Panc1 (cell line): ENCODE results near the gene KIAA1958. TPM values are rescaled to one million over a fixed set of nuclear protein-coding genes. Genes with fewer than 3 reads are reported as not detected.

ENCODE experiments used
- ATAC-seq: fragments of 200-7000 bp; cut with Tn5 transposase; 2 replicates; pipeline ENCODE4 v1.9.1; 2020; ENCODE audit warnings: mild to moderate bottlenecking, moderate library complexity
- BruUV-seq: library from RNA; stranded (reverse); fragments of 400-500 nt; replicated peaks from 2 replicates; lab custom pipeline; 2021; lab: Mats Ljungman, UMichigan
- CTCF ChIA-PET: fragments of 300-600 bp; sonication (Branson Sonifier 250); formaldehyde crosslinking; loops from one replicate; lab custom pipeline; 2022; ENCODE audit warnings: antibody characterized with exemption; lab: Charles Lee
- POLR2A ChIA-PET: fragments of 300-600 bp; sonication (Branson Sonifier 250); formaldehyde crosslinking; loops from one replicate; lab custom pipeline; 2022; ENCODE audit warnings: antibody characterized with exemption; lab: Charles Lee
- DNase-seq: peaks from one replicate; pipeline ENCODE4 v3.0.0-alpha.2; 2010; ENCODE audit warnings: low read depth, low spot score
- H3K27ac ChIP-seq: 2 replicates; pipeline ENCODE4 v1.5.1; 2011; ENCODE audit warnings: mild to moderate bottlenecking, low read length, inconsistent platforms
- H3K27me3 ChIP-seq: fragments of 200-500 bp; sonication (Bioruptor generic); 2 replicates; pipeline ENCODE4 v1.6.0; 2014; ENCODE audit warnings: low read length, inconsistent platforms; ENCODE audit not compliant: control insufficient read depth, insufficient read depth
- H3K36me3 ChIP-seq: fragments of 200-500 bp; sonication (Bioruptor generic); 2 replicates; pipeline ENCODE4 v1.5.1; 2014; ENCODE audit warnings: inconsistent platforms, mild to moderate bottlenecking, low read length, moderate library complexity; ENCODE audit not compliant: control insufficient read depth, insufficient read depth
- H3K4me1 ChIP-seq: 2 replicates; pipeline ENCODE4 v1.5.1; 2011; ENCODE audit warnings: inconsistent platforms, mild to moderate bottlenecking, low read length, moderate library complexity; ENCODE audit not compliant: control insufficient read depth, insufficient read depth
- H3K4me3 ChIP-seq, 2 experiments: 2 replicates each; pipeline ENCODE4 v1.5.1; 2011 to 2012; ENCODE audit warnings: low read depth in 2 of 2, low read length in 2 of 2, mild to moderate bottlenecking in 2 of 2, inconsistent platforms in 1 of 2, moderate library complexity in 1 of 2
- H3K9me3 ChIP-seq: fragments of 200-500 bp; sonication (Bioruptor generic); 2 replicates; pipeline ENCODE4 v1.5.1; 2014; ENCODE audit warnings: low read depth, mild to moderate bottlenecking, inconsistent platforms, low read length, moderate library complexity; ENCODE audit not compliant: control insufficient read depth, insufficient read depth
- POLR2AphosphoS5 ChIP-seq: IDR thresholded peaks from 2 replicates; pipeline ENCODE4 v1.6.1; 2012; ENCODE audit warnings: mild to moderate bottlenecking, low read depth, low read length, moderate library complexity
- REST ChIP-seq, 2 experiments: IDR thresholded peaks; 2 replicates each; pipeline ENCODE4 v1.6.1; 2011 to 2012; ENCODE audit warnings: low read depth in 2 of 2, control low read depth in 1 of 2, low read length in 1 of 2, mild to moderate bottlenecking in 1 of 2, moderate library complexity in 1 of 2; ENCODE audit not compliant: insufficient read depth in 1 of 2
- SIN3A ChIP-seq: IDR thresholded peaks from 2 replicates; pipeline ENCODE4 v1.6.1; 2012; ENCODE audit warnings: low read depth, mild to moderate bottlenecking, low read length, moderate library complexity, borderline replicate concordance; ENCODE audit not compliant: insufficient read depth
- TCF7L2 ChIP-seq: IDR thresholded peaks from 2 replicates; pipeline ENCODE4 v1.6.1; 2011; ENCODE audit warnings: mild to moderate bottlenecking, low read depth, low read length, inconsistent platforms
- in situ Hi-C: cut with HindIII; loops from 2 replicates; pipeline ENCODE4 v1.10.0; 2016; ENCODE audit warnings: low sequenced_read_pairs, low pct_unique_long_range_greater_than_20kb
- intact Hi-C: fragments of 100-400 bp; cut with micrococcal nuclease; formaldehyde crosslinking; loops from one replicate; pipeline ENCODE4 v1.10.0; 2022; ENCODE audit not compliant: unreplicated experiment
- total RNA-seq: library from RNA; stranded (reverse); gene quantifications from one replicate; pipeline ENCODE4 v1.2.1, GENCODE V29; 2021; ENCODE audit not compliant: unreplicated experiment
- TF ChIP-seq, protein P1 (sequence below): fragments of 450-650 bp; IDR thresholded peaks from 2 replicates; pipeline ENCODE4 v1.5.1; 2017; ENCODE audit warnings: mild to moderate bottlenecking

Gene KIAA1958
- total RNA-seq, 1 experiment from 2014 or later, result 10.4 TPM

GRCh38 chr9:112677040-112677439, 190.4 kb downstream of the KIAA1958 start:
- no peaks in the 10 kb centered on the region for H3K36me3 ChIP-seq
- intact Hi-C loops, result no loop called here
- ChIA-PET POLR2A (no interaction called here), CTCF (no interaction called here)
- H3K4me3 ChIP-seq, result no peak overlapping the region
- no peak for TF ChIP-seq POLR2AphosphoS5
- no peak for TF ChIP-seq REST (IDR thresholded peaks at IDR 0.05; ENCODE audit: insufficient read depth in 1 of 2, low read depth in 2 of 2, low read length in 1 of 2)
- TF ChIP-seq TCF7L2, result no peak
- no peak for TF ChIP-seq SIN3A
- TF ChIP-seq, protein P1, sequence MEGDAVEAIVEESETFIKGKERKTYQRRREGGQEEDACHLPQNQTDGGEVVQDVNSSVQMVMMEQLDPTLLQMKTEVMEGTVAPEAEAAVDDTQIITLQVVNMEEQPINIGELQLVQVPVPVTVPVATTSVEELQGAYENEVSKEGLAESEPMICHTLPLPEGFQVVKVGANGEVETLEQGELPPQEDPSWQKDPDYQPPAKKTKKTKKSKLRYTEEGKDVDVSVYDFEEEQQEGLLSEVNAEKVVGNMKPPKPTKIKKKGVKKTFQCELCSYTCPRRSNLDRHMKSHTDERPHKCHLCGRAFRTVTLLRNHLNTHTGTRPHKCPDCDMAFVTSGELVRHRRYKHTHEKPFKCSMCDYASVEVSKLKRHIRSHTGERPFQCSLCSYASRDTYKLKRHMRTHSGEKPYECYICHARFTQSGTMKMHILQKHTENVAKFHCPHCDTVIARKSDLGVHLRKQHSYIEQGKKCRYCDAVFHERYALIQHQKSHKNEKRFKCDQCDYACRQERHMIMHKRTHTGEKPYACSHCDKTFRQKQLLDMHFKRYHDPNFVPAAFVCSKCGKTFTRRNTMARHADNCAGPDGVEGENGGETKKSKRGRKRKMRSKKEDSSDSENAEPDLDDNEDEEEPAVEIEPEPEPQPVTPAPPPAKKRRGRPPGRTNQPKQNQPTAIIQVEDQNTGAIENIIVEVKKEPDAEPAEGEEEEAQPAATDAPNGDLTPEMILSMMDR, result no peak
- in situ Hi-C loops, result no loop called here
- DNase-seq (no peak), ATAC-seq (no peak)
- H3K27me3 ChIP-seq, result no peaks in the 10 kb centered on the region
- no peaks in the 10 kb centered on the region for H3K4me1 ChIP-seq
- H3K9me3 ChIP-seq, result no peaks in the 10 kb centered on the region
- no TSS peak for BruUV-seq
- no peak overlapping the region for H3K27ac ChIP-seq

- intact Hi-C loops (no loop called here), in situ Hi-C loops (no loop called here)
- Histone ChIP-seq H3K27ac (no peak overlapping the region), H3K4me3 (no peak overlapping the region), H3K36me3 (no peaks in the 10 kb centered on the region), H3K4me1 (no peaks in the 10 kb centered on the region), H3K27me3 (no peaks in the 10 kb centered on the region), H3K9me3 (no peaks in the 10 kb centered on the region)
- POLR2A ChIA-PET, result no interaction called here
- DNase-seq (no peak), ATAC-seq (no peak)
- no TSS peak for BruUV-seq
- CTCF ChIA-PET, result interaction anchor here (0.6 kb wide), 1 partner anchor 222 kb away, joined by 4 read pairs; no protein-coding TSS in a partner anchor
- TF ChIP-seq SIN3A (no peak), TCF7L2 (no peak), POLR2AphosphoS5 (no peak), REST (IDR thresholded peaks at IDR 0.05; ENCODE audit: insufficient read depth in 1 of 2, low read depth in 2 of 2, low read length in 1 of 2) (no peak)
- TF ChIP-seq, protein P1, result no peak
These were observed 194.2 kb downstream of the KIAA1958 start for GRCh38 chr9:112680731-112681402.
